ENCODE results near the gene NDUFS2.

The NDUFS2 gene

DNA sequence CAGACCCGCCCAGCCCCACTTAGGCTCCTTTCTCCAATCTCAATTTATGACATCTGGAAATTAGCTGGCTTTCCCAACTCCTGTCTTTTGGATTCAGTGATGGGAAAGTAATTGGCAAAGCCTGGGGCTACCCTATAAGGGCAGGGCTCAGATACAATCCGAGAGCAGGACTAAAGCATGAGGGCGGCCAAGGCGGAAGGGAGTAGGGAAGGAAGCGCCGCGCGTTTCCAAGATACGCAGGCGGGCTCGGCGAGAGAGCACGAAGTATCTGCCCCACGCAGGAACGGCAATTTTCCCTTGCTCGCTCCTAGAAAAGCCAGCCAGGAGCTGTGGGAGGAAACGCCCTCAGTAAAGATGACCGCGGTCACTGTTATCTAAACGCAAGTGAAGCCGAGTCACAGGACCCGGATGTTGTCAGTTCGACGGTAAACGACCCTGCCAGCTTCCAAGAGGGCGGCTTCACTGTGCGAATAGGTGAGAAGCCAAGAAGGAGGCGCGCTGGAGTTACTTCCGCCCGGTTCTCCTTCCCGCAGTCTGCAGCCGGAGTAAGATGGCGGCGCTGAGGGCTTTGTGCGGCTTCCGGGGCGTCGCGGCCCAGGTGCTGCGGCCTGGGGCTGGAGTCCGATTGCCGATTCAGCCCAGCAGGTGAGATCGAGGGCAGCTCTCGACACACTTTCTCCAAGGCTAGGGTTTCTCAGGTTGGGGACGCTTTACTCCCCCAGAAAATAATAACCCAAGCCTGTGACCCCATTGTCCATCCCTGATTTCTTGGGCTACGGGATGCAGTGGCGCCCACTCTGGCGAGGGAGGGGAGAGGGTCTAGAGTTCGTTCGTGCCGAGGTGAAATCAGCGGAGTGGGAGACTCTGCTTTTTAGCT, at the start of gene NDUFS2:
Gene NDUFS2 (plus strand): TSS at position 532 of the 877 bp plus-strand sequence. CDS start 19 bp downstream, at position 551.
- peak; percentile 99 for DNase-seq

DNA sequence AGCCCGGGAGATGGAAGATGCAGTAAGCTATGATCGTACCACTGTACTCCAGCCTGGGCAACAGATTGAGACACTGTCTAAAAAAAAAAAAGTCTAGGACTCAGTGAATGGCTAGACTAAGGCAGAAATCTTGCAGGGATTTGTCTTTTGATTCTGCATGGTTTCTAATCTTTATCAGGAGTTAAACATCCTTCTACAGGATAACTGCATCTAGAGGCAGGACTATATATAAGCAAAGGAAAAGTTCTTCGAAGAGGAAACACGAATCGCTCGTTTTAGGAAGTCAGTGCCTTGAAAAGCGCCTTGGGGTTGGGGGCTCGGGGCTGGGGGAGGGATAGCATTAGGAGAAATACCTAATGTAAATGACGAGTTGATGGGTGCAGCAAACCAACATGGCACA, 49.0 kb upstream of the NDUFS2 start:
- DNase-seq = no peak

DNA sequence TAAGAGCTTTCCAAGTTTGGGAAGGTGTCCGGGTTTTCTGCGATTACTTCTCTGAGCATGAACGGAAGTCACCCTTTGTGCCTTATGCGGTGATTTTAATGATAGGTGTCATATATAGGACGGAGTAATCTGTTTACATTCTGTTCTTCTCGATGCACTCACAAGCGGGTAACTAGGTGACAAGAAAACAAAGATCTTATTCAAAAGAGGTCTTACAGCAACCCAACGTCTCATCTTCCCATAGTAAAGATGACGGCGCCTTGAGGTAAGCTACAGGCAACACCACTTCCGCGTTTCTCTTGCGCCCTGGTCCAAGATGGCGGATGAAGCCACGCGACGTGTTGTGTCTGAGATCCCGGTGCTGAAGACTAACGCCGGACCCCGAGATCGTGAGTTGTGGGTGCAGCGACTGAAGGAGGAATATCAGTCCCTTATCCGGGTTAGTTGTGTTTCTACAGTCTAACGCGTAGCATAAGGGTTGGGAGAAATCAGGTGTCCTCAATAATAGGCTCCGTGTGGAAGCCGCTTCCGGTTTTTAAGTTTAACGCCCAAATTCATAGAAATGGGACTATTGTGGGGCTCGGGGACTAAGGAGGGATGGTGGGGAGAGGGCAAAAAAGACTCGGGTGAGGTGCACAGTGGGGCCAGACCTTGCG, 48.4 kb upstream of the NDUFS2 start, which contains the start of gene UFC1:
Gene UFC1 (plus strand): TSS at position 297 of the 656 bp plus-strand sequence. CDS start 20 bp downstream, at position 317.
- DNase-seq = peak; percentile 94

- no peak for DNase-seq
These were observed 44.3 kb upstream of the NDUFS2 start for GRCh38 chr1:161157867-161158266.

GRCh38 chr1:161158316-161159010, 43.7 kb upstream of the NDUFS2 start:
- peak; percentile 73 for DNase-seq

- peak; percentile 93 for DNase-seq
These were observed 42.9 kb upstream of the NDUFS2 start, which contains the start of gene USP21 for GRCh38 chr1:161159087-161159912. USP21 (plus strand) TSS chr1:161159500; CDS start chr1:161160641, 1,141 bp downstream.

DNA sequence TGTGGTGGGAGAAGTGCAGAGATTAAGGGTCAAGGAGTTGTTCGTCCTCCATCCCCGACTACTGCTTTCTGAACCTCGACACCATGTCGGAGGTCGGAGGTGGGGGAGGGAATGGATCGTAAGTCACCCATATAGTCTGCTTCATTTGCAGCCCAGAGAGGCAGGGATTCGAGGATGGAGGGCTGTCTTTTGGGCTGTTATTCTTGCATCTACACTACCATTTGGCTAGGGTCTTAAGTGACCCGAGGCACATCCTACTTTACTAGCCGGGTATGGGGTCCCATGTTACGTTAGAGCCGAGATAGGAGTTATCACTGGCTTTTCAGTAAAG, 42.3 kb upstream of the NDUFS2 start:
- no peak for DNase-seq

DNA sequence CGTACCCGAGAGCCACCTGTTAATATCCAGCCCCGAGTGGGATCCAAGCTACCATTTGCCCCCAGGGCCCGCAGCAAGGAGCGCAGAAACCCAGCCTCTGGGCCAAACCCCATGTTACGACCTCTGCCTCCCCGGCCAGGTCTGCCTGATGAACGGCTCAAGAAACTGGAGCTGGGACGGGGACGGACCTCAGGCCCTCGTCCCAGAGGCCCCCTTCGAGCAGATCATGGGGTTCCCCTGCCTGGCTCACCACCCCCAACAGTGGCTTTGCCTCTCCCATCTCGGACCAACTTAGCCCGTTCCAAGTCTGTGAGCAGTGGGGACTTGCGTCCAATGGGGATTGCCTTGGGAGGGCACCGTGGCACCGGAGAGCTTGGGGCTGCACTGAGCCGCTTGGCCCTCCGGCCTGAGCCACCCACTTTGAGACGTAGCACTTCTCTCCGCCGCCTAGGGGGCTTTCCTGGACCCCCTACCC, 41.5 kb upstream of the NDUFS2 start:
- no peak for DNase-seq

DNA sequence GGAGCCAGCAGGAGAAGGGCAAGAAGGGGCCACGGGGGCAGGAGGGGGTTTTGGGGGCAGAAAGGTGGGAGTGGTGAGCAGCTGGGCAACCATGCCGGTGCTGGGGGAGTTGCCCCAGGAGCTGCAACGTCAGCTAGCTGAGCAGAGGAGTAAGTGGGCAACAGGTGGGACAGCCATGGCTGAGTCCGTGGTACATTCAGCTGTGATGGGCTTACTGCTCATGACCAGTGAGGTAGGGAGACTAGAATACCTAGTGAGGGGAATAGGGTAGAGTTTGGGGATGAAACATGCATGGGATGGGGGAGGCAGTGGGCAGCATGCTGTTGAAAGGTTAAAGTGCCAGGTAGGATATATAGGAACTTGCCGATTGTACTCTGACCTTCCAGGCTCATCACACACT, 40.5 kb upstream of the NDUFS2 start:
- DNase-seq = no peak

DNA sequence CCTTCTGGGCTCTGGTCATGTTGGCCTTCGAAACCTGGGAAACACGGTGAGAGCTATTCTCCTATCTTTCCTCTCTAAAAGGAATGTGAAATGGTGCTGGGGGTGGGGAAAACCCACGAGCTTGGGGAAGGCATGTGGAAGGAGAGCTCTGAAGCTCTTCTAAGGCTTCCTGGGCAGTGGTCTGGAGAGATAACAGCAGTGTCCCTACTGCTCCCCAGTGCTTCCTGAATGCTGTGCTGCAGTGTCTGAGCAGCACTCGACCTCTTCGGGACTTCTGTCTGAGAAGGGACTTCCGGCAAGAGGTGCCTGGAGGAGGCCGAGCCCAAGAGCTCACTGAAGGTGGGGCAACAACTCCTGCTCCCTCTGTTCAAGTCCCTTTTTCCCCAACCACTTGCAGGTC, 40.1 kb upstream of the NDUFS2 start:
- no peak for DNase-seq

- no peak for DNase-seq
These were observed 39.4 kb upstream of the NDUFS2 start for GRCh38 chr1:161162806-161163205.

- DNase-seq = no peak
These were observed 38.4 kb upstream of the NDUFS2 start for GRCh38 chr1:161163793-161164192.

GRCh38 chr1:161164901-161165610, 37.1 kb upstream of the NDUFS2 start:
- DNase-seq = no peak

DNA sequence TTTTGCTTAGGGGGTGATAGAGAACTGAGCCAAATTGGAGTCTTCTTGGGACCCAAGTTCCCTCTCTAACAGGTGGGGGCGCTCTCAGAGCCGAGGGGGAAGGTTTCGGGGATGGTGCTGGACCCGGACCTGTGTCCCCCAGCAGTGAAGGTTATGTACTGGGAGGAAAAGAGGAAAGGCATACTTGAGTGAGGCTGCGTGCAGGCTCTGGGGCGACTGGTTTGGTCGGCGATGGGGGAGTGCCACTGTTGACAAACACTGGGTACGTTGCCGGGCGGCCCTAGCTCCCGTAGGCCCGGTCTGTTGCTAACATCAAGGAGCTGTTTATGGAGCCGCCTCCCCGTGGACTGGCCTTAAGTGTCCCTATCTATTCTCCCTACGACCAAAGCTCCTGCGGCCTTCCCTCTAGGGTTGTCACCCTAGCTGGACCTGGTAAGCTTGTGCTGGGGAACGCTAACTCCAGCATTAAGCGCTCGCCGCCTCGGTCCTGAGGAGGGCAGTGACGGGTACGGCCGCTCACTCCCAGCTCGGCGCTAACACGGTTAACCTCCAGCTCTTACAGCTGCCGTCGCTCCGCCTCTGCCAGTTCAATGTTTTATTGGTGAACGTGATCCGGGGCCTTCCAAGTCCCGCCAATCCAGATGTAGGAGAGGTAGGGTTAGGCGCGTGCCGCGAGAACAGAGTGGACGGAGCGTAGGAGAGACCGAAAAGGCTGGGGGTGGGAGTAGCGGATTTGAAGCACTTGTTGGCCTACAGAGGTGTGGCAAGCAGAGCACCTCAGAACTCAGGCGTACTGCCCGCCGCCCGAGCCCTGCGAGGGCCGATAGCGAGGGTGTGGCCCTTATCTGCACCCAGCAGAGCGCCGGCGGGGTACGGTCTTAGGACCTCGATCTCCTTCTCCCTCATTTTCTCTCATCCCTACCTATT, 36.2 kb upstream of the NDUFS2 start, which contains the start of gene PPOX:
Gene PPOX (plus strand): TSS at position 685 of the 927 bp plus-strand sequence. CDS start 422 bp downstream, outside the sequence.
- DNase-seq = peak; percentile 100

DNA sequence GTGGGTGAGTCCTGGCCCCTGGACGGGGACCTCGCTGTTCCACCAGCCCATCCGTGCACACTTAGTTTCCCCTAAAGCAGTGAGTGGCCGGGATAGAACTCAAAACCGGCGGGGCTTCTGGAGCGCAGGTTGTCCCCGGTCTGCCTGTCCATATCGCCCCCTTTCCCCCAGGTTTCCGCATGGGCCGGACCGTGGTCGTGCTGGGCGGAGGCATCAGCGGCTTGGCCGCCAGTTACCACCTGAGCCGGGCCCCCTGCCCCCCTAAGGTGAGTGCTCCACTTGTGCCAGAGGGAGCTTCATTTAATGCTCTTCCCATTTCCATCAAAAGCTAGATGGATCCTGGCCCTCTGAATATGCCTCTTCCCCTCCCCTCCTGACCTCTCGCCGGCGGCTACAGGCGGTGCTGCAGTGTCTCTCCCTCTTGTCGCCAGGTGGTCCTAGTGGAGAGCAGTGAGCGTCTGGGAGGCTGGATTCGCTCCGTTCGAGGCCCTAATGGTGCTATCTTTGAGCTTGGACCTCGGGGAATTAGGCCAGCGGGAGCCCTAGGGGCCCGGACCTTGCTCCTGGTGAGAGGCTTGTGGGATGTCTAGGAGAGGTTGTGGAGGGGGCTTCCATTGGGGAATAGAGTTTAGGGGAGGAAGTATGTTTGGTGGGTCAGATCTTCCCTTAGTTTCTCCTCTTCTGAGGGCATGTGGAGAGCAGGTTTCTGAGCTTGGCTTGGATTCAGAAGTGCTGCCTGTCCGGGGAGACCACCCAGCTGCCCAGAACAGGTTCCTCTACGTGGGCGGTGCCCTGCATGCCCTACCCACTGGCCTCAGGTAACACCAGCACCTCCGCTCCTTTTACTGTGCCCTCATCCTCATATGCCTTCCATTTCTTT, 35.3 kb upstream of the NDUFS2 start:
- peak; percentile 68 for DNase-seq

- DNase-seq = no peak
These were observed 33.3 kb upstream of the NDUFS2 start for GRCh38 chr1:161168906-161169305.

DNA sequence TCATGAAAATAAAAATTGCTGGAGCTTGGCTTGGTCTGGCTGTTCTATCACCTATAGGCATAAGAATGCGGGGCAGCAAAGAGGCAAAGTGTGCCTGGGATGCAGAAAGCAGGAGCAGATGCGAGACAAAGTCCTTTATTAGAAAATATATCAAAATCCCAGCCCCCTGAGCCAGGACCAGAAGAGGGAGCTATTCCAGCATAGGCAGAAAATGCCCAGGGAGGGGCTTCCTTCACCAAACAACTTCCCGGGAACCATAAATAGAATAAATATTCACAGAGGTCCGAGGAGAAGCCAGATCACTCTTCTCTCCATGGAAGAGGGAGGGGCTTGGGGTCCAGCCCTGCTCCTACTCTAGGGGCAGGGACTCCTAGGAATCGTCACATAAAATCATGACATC, 31.0 kb upstream of the NDUFS2 start:
- no peak for DNase-seq

DNA sequence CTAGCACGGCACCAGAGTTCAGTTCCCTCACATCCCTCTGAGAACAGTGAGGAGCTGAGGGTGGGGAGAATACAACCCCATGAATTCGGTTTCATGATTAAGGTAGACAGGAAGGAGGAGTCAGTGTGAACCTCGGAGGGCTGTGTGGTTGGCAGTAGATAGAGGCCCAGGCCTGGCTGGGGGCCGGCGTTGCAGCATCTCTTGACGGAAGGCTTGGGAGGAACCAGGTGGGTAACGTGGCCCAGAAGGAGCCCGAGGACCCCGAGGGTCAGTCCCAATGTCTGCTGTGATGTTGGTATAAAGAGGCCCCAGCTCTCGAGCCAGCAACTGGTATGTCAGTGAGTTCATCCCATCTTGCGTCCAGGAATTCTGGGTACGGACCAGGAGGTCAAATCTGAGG, 30.5 kb upstream of the NDUFS2 start:
- no peak for DNase-seq

DNA sequence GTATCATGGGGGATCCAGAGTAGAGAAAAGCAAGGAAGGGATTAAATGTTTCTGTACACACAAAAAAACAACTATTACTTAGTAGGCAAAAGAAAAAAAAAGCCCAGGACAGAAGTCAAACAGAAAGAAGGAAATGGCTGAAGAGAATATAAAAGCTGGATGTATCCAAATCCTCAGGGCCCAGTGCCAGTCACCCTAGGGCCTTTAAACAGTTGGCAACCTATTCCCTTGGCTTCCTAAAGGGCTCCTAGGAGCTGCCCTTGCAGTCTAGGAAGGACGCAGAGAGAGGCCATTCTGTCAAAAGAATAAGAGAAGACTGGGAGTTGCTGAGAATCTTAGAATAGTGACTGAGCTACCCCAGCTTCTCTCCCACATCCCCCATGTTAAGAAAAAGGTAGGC, 29.8 kb upstream of the NDUFS2 start:
- DNase-seq = no peak

All from hematopoietic multipotent progenitor cell treated with erythropoietin and hydrocortisone succinate and interleukin-3 and kit ligand, for 8 days (in vitro differentiated cells).